Caki2 (cell line): ENCODE measurements around the gene AMER1. TPM values are rescaled to one million over a fixed set of nuclear protein-coding genes. Genes with fewer than 3 reads are reported as not detected.
A peak's percentile ranks its signal among the peaks of the same experiment; 100 is the strongest.
"Not testable (repeated sequence)": the region's sequence is repeated elsewhere in the genome, so short reads cannot be mapped to it uniquely, and the experiment has no call there.

ENCODE experiments used
- DNase-seq: peaks from one replicate; pipeline ENCODE4 v3.0.0-alpha.2; 2015; ENCODE audit warnings: low read depth
- in situ Hi-C: cut with HindIII; loops from 2 replicates; pipeline ENCODE4 v1.10.0; 2016; ENCODE audit warnings: low sequenced_read_pairs, low pct_unique_long_range_greater_than_20kb, mixed read lengths
- total RNA-seq: library from RNA; depleted of rRNA; stranded (reverse); fragments of >200 nt; shearing (Covaris generic); gene quantifications from 2 replicates; pipeline ENCODE4 v1.2.3, GENCODE V29; 2014; ENCODE audit warnings: low replicate concordance; rRNA removed

Gene AMER1
- 0.29 and 0.84 TPM in 2 replicates for total RNA-seq

- in situ Hi-C loops = no loop called here
- DNase-seq = no peak
Observed at GRCh38 chrX:64205441-64205734, at the start of gene AMER1. Gene AMER1, minus strand, starts transcription at chrX:64205708. Its CDS starts 12,422 bp downstream, at chrX:64193286.

GRCh38 chrX:64230123-64230970 lies 24.8 kb upstream of the AMER1 start, which contains the start of gene ASB12:
Gene ASB12, minus strand, starts transcription at chrX:64230607. Its CDS starts 4,957 bp downstream, at chrX:64225650.
- in situ Hi-C loops = no loop called here
- DNase-seq = no peak

- DNase-seq = no peak
- in situ Hi-C loops = no loop called here
Observed at GRCh38 chrX:64229154-64229553, 23.6 kb upstream of the AMER1 start.

GRCh38 chrX:64218023-64218422 lies 12.5 kb upstream of the AMER1 start:
- DNase-seq = no peak
- in situ Hi-C loops = no loop called here

- in situ Hi-C loops, DNase-seq: not testable (repeated sequence)
Observed at GRCh38 chrX:64213989-64214388, 8.5 kb upstream of the AMER1 start.

GRCh38 chrX:64206556-64207162 lies 1.2 kb upstream of the AMER1 start:
- in situ Hi-C loops = no loop called here
- DNase-seq = no peak

GRCh38 chrX:64205735-64206501 lies 410 bp upstream of the AMER1 start:
- in situ Hi-C loops = no loop called here
- peak; percentile 93 for DNase-seq

GRCh38 chrX:64204701-64205440 lies 637 bp downstream of the AMER1 start:
- DNase-seq = peak; percentile 38
- in situ Hi-C loops = no loop called here

GRCh38 chrX:64204252-64204651 lies 1.3 kb downstream of the AMER1 start:
- in situ Hi-C loops = no loop called here
- no peak for DNase-seq

- no peak for DNase-seq
- in situ Hi-C loops = no loop called here
Observed at GRCh38 chrX:64202808-64203325, 2.6 kb downstream of the AMER1 start.

- DNase-seq = no peak
- in situ Hi-C loops = no loop called here
Observed at GRCh38 chrX:64198036-64198435, 7.5 kb downstream of the AMER1 start.

GRCh38 chrX:64196606-64197005 lies 8.9 kb downstream of the AMER1 start:
- in situ Hi-C loops = no loop called here
- no peak for DNase-seq

- no peak for DNase-seq
- in situ Hi-C loops = no loop called here
Observed at GRCh38 chrX:64195862-64196261, 9.6 kb downstream of the AMER1 start.

- no peak for DNase-seq
- in situ Hi-C loops = no loop called here
Observed at GRCh38 chrX:64192673-64193072, 12.8 kb downstream of the AMER1 start.

- in situ Hi-C loops = no loop called here
- DNase-seq = no peak
Observed at GRCh38 chrX:64192040-64192439, 13.5 kb downstream of the AMER1 start.

- in situ Hi-C loops = no loop called here
Observed at GRCh38 chrX:64191281-64192010, 14.1 kb downstream of the AMER1 start.

GRCh38 chrX:64190136-64190740 lies 15.3 kb downstream of the AMER1 start:
- in situ Hi-C loops = no loop called here
- no peak for DNase-seq

More at GRCh38 chrX:64191281-64192010, 14.1 kb downstream of the AMER1 start:
- no peak for DNase-seq
